Stimulated activated CD4-positive, alpha-beta T cell treated with anti-CD3 and anti-CD28 coated beads, TNF-alpha, amount 100 ng/mL, for 4 hours (primary cell): ENCODE data around the gene CRY2.
A peak's percentile ranks its signal among the peaks of the same experiment; 100 is the strongest.
"Not testable (repeated sequence)": the region's sequence is repeated elsewhere in the genome, so short reads cannot be mapped to it uniquely, and the experiment has no call there.

ENCODE experiments used
- DNase-seq, 3 experiments: peaks; one replicate each; pipeline ENCODE4 v3.0.0-alpha.2; 2020; ENCODE audit warnings: low read depth in 3 of 3

Gene CRY2

DNA sequence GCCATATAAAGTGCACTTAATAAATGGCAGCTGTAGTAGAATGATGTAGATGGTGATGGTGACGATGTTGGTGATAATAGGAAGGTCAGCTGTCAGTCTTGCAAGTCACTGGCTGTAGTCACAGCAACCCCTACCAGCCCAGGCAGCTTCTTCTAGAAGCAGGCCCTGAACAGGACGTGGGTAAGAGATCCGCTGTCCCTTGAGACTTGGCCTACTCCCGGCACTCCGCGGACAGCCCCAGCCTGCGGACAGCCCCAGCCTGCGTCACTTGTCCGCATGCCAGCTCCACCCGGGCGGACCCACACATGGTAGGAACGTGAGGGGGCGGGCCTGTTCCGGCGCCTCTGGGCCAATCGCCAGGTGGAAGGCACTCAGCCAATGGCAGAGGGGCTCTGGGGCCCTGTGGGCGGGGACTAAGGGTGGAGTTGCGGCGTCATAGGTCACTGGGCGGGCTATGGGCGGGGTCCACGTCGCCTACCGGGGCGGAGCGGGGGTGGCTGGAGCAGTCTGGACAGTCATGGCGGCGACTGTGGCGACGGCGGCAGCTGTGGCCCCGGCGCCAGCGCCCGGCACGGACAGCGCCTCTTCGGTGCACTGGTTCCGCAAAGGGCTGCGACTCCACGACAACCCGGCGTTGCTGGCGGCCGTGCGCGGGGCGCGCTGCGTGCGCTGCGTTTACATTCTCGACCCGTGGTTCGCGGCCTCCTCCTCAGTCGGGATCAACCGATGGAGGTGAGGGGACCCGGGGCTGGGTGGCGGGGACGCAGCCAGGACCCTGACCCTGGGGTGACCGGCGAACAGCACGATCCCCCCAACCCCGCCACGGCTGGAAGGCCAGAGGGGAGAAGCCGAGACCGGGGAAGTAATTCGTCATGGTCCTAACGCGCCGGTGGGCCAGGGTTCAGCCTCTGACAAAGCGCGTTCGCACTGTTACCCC is at the start of gene CRY2:
Gene CRY2, plus strand, starts transcription at position 502 of the 937 bp plus-strand sequence. Its CDS starts 16 bp downstream, at position 518.
- DNase-seq = peak; percentile 98 to 99 (median 99)

DNA sequence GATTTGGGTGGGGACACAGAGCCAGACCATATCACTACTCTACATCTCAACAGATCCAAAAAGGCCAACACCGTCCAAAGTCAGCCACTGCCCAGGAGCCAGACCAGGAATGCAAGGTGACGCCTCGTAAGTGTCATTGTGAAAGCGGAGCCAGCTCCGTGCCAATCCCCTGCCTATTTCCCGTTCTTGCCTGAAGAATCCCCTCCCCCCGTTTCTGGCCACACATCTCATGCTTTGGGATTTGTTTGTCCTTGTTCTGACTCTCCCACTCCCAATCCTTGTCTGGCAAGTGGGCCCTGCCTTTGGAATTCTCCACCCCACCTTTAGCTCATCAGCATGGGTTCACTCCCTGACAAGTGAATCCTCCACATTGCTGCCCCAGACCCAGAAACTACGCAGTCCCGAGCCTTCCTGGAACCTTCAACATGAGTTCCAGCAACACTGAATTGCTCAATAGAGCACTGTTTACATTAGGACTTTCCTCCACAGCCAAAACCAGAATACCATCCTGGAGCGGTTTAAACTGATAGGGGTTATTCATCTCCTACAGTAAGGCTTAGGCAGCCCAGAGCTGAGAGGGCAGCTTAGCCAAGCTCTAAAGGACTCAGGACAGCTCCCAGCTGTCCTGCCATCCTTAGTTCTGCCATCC is 48.4 kb upstream of the CRY2 start:
- DNase-seq = no peak

DNA sequence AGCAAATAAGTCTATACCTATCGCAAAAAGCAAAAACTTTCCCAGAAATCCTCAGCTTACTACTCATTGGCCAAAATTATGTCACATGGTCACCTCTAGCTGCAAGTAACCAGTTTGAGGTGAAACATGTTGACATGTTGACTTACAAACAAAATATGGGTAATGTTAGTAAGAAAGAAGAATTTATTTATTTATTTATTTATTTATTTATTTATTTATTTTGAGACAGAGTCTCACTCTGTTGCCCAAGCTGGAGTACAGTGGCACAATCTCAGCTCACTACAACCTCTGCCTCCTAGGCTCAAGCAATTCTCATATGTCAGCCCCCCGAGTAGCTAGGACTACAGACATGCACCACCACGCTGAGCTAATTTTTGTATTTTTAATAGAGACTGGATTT is 47.7 kb upstream of the CRY2 start:
- DNase-seq = no peak

DNA sequence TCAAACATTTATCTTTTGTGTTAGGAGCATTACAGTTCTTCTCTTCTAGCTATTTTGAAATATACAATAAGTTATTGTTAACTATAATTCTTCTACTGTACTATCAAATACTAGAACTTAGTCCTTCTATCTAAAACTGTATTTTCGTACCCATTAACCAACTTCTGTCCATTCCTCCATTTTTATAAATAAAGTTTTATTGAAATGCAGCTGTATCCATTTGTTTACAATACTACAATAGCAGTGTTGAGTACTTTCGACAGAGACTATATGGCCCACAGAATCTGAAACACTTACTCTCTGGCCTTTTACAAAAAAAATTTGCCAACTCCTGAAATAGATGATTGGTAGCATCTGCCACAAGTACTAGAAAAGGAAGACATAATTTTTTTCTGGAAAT is 47.0 kb upstream of the CRY2 start:
- no peak for DNase-seq

DNA sequence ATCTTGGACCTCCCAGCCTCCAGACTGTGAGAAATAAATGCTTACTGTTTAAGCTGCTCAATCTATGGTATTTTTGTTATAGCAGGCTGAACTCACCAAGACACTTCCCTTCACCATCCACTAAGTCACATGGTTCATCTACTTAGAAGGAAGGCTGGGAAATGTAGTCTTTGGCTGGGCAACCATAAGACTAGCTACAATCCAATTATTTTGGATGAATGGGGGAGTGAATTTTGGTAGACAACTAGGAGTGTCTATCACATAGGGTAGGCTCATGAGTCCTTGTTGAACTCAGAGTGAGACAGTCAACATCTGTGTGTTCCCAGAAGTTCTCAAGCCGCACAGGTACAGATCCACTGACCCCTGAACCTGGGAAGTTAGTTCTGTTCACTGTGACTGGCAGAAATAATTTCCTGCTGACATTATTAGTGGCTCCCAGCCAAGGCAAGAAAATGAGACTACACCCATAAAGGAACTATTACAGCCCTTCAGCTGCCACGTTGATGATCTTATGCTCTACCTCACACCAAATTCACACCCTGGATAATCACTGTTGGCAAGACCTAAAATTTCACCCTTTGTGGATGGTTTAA is 45.5 kb upstream of the CRY2 start:
- DNase-seq = no peak

DNA sequence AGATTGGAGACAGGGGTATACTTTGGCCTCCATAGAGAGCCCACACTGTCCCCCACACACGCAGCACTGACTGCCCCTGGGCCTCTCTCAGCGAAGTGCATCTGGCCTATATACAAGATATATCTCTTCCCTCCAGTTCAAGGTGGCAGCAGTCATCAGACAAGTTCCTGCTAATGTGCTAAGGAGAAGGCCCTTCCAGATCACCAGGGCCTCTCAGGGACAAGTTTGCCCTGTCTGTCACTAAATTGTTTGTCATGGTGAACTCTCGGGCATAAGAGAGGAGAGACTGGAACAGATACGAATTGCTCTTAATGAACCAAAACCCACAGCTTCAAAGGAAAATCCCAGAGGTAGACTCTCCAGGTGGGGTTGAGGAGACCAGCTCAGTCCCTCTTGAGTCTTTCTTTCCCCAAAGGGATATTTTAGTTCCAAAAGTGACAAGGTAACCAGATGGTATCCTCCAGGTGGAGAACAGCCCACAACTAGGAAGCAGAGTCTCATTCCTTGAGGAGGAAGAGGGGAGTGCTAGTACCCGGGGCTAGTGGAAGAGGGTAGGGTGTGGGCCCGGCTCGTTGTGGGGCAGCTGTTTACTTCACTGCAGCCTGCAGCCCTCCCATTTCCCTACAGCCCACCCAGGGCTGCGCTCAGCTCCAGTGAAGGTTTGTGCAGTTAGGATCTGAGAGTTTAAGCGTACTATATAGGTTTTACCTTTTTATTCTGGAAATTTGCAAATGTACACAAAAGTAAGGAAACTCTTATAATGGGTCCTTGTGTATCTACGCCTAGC is 44.6 kb upstream of the CRY2 start:
- DNase-seq = no peak

DNA sequence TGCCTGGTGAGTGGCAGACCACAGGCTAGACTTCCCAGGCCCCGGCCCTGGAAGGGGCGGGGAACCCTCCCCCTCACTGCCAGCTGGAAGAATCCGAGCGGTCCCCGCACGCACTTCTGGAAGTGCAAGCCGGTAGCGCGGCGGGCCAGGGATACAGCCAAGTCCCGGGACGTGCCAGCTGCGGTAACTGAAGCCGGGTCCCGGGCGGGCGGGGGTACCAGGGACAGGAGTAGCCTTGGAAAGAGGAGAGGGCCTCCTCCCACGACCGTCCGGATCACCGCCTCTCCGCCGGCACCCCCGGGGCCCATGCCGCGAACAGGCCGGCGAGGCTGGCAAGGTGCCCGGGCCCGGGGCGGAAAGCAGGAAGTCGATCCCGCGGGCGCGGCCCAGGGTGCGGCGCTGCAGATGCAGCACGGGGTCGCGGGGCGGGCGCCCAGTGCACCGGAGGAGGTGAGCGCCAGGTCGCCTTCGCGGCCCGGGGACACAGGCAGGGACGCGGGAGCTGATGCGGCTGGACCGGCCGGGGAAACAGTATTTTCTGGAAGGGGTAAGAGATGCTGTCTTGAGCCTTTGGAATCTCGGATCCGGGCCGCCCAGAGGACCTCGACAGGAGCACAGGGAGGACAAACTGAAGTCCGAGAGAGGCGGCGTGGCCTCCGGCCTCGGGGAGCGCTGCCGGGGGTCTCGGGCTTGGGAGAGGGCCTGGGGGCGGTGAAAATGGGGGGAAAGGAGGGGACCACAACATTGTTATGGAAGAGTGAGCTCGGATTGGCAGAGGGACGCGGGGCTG is 43.1 kb upstream of the CRY2 start:
- peak; percentile 30 to 57 (median 38) for DNase-seq

DNA sequence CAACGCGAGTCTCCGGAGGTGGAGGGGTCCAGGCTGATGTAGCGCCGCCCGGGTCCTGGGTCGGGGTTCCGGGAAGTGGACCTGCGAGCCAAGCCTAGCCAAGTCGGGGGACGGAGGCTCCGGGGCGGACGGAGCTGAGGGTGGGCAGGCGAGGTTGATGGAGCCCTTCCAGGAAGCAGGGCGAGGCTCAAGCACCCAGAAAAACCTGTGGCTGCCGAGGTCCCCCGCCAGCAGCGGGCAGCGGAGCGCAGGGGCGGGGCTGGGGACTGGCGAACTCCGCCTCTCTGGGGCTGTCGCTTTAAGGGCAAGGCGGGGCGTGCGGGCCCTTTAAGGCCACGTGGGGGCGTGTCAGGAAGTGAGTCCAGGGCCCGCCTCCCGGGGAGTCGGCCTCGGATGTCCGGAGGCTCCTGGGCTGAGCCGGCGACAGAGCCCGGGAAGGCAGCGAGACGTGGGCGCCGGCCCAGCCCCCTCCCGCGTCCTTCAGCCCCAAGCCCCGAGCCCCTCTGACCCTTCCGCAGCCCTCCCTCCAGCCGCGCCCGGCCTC is 42.4 kb upstream of the CRY2 start, which contains the start of gene SLC35C1:
Gene SLC35C1, plus strand, starts transcription at position 389 of the 544 bp plus-strand sequence. CDS start 653 bp downstream, outside the sequence.
- DNase-seq = peak; percentile 93 to 94 (median 93)

DNA sequence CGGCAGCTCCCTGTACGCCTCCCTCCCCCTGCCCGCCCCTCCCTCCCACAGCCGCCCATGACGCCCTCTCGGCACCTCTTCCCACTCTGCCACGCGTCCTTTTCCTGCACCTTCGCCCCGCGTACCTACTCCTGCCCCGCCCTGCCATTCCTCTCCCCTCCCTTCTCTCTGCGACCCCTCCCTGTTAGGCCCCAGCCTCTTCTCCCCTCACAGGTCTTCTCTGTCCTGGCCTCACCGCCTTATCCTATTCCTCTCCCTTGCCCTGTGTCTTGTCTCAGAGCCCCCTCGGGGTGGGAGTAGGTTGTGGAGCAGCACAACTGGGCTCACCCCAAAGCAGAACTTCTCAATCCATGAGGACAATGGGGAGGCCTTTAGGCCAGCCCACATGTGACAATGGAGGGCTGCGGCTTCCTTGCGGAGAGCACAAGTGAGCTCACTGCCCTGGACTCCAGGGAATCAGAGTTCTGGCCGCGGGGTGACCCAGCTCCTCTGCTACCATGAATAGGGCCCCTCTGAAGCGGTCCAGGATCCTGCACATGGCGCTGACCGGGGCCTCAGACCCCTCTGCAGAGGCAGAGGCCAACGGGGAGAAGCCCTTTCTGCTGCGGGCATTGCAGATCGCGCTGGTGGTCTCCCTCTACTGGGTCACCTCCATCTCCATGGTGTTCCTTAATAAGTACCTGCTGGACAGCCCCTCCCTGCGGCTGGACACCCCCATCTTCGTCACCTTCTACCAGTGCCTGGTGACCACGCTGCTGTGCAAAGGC is 41.8 kb upstream of the CRY2 start:
- DNase-seq = peak in 1 of 3 experiments; percentile 7

DNA sequence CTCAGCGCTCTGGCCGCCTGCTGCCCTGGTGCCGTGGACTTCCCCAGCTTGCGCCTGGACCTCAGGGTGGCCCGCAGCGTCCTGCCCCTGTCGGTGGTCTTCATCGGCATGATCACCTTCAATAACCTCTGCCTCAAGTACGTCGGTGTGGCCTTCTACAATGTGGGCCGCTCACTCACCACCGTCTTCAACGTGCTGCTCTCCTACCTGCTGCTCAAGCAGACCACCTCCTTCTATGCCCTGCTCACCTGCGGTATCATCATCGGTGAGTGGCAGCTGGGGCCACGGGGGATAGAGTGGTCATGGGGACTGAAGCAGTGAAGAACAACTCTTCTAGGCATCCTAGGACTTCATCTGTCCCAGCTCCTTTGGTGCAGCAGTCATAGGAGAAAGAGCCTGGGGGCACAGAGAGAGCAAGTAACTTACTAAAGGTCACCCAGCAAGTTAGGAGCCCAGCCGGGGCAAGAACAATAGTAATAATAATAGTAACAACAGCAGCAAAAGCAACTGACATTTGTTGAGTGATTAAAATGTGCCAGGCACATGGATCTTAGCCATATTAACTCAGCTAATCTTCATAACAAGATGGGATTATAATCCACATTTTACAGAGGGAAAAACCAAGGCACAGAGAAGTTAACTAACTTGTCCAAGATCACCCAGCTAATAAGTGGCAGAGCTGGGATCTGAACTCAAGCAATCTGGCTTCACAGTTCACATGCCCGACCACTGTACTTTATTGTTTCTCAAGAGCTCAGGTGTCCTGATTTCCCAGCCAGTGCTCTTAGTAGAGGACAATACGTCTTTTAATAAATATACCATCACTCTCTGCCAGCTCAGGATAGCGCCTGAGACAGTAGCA is 41.0 kb upstream of the CRY2 start:
- DNase-seq = no peak

DNA sequence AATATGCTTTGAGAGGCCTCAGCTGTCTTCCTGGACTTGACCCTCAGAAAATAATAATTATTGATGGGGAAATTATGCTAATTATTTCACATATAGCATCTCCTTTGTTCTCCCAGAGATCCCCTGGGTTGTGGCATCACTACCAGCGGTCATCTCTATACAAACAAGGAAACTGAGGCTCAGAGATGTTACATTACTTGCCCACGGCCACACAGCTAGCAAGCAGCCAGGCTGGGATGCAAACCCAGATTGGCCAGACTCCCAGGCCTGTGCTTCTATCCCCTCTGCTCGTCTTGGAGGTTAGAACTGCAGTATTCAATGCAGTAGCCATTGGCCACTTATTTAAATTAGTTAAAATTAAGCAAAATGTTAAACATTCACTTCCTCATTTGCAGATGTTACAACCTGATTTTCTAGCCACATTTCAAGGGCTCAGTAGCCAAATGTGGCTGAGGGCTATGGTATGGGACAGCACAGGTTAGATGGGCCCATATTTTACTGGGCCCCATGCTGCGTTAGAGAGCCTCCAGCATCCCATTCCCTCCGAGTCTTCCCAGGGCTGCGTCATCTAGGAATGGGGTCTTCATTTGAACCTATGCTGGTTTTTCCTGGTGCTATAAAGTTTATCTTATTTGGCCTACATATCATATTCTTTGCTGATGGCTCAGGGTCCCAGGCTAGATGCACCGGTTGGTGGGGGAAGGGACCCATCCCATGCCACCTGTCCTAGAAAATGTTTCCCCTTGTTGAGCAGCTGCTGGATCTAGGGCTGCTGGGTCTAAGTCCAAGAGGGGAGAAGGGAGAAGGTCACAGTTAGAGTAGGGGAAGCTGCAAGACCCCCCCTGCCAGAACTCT is 40.1 kb upstream of the CRY2 start:
- DNase-seq = no peak

DNA sequence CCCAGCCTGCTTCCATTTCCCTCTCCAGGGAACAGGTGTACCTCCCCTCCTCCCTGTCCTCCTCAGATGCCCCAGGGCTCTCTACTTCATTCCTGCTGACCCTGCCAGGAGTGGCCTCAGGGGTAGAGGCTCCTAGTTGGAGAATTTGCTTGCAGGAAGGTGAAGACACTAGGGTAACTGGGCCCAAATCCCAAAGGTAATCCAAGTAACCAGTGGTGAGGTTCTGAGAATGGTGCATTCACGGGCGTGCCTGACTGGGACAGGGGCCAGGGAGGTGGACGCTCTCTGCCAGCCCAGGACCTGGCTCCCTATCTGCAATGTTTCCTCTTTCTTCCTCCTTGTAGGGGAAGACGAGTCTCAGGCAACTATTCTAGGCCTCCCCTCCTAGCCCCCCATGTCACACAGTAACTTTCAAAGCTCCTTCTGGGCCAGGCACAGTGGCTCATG is 39.5 kb upstream of the CRY2 start:
- no peak for DNase-seq

DNA sequence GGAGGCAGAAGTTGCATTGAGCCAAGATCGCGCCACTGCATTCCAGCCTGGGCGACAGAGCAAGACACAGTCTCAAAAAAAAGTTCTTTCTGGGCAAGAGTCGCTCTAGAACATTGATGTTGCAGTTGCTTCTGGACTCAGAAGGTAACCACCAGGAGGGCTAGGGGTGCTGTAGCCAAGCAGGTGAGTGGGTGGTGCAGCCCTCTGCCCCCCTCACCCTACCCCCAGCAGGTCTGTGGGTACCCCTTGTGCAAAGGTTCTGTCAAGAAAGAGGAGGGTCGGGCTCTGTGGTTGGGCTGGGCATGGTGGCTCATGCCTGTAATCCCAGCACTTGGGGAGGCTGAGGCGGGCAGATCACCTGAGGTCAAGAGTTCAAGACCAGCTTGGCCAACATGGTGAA is 38.8 kb upstream of the CRY2 start:
- DNase-seq = not testable (repeated sequence)

DNA sequence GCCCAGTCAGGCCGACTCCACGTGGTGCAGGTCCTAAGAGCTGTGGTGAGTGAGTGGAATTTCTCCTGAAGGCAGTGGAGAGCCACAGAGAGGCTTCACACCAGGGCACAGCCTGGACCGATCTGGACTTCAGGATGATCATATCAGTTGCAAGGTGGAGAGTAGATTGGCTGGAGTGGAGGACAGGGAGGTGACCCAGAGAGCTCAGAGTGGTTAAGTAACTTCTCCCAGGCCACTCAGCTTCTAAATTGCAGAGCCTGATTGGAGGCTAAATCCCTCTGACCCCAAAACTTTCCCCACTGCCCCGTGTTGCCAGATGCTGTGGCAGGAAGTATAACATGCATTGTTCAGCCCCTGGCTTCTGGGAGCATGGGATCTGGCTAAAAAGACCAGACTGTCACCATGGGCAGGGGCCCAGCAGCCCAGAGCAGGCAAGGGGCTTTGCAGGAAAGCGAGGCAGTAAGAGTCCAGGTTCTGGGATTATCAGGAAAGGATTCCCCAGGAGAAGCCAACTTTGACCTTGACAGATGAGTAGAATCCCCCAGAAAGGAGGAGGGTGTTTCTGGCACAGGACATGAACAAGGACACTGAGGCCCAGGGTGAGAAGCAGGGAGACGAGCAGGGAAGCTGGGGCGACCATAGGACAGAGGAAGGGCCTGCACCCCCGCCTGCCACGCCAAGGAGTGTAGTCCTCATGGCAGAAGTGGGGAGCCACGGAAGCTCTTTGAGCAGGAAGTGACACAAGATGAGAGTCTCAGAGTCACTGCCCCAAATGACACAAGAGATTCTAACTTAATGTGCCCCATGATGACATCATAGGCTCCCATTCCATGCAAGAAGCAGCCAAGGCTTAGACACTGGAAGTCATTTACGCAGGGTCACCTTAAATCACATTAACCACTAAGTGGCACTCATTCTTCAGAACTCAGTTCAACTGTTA is 37.5 kb upstream of the CRY2 start:
- no peak for DNase-seq

DNA sequence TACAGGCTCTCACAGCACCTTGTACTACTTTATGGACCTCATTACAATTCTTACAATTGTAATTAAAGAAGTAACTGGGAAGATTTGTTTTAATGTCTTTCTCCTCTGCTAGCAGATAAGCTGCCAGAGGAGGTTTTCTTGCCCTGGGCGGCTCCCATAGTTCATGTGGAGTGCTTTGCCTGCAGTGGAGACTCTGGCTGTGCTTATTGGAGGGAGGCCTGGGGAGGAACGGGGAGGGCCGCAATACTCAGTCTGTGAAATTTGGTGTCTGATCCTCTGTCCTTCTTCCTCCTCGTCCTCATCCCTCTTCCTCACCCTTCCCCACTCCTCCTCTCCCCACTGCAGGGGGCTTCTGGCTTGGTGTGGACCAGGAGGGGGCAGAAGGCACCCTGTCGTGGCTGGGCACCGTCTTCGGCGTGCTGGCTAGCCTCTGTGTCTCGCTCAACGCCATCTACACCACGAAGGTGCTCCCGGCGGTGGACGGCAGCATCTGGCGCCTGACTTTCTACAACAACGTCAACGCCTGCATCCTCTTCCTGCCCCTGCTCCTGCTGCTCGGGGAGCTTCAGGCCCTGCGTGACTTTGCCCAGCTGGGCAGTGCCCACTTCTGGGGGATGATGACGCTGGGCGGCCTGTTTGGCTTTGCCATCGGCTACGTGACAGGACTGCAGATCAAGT is 36.7 kb upstream of the CRY2 start:
- no peak for DNase-seq

DNA sequence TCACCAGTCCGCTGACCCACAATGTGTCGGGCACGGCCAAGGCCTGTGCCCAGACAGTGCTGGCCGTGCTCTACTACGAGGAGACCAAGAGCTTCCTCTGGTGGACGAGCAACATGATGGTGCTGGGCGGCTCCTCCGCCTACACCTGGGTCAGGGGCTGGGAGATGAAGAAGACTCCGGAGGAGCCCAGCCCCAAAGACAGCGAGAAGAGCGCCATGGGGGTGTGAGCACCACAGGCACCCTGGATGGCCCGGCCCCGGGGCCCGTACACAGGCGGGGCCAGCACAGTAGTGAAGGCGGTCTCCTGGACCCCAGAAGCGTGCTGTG is 36.2 kb upstream of the CRY2 start:
- DNase-seq = no peak
